ENCODE data around the gene DNAH9.
"Not testable (repeated sequence)": the region's sequence is repeated elsewhere in the genome, so short reads cannot be mapped to it uniquely, and the experiment has no call there.

DNA sequence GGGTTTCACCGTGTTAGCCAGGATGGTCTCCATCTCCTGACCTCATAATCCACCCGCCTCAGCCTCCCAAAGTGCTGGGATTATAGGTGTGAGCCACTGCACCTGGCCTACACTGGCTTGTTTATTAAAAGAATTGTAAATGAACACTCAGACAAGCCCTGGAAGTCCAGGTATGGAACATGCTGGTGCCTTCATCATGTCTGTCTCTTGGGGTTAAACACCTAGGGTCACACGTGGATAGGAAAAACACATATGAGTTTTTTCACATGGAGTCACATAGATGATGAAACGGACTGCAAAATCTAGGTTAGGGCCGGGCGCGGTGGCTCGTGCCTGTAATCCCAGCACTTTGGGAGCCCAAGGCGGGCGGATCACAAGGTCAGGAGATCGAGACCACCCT, 344.8 kb downstream of the DNAH9 start:
- TF ChIP-seq ZNF274 (IDR thresholded peaks at IDR 0.05; ENCODE audit: low read depth, low read length); SUZ12 (IDR thresholded peaks at IDR 0.05; ENCODE audit: extremely low read depth, insufficient read depth, insufficient read length): not testable (repeated sequence)
